Measurements from ENCODE around the gene CELA3A.
"Not testable (repeated sequence)": the region's sequence is repeated elsewhere in the genome, so short reads cannot be mapped to it uniquely, and the experiment has no call there.

Gene CELA3A, protein sequence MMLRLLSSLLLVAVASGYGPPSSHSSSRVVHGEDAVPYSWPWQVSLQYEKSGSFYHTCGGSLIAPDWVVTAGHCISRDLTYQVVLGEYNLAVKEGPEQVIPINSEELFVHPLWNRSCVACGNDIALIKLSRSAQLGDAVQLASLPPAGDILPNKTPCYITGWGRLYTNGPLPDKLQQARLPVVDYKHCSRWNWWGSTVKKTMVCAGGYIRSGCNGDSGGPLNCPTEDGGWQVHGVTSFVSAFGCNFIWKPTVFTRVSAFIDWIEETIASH

DNA sequence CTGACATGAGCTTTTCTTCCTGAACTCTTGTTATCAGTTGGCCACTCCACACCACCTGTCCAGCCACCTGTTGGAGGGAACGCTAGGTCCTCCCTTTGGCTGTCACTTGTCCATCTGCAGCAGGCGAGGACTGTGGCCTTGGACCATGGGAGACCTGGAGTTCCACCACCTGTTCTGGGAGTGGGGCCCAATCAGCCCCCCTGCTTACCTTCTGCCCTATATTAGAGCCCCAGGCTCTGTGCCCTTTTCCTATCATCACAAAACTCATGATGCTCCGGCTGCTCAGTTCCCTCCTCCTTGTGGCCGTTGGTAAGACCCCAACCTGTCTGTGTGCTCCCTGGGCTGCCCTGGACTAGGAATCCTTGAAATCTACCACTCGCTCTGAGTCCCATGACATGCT is at the start of gene CELA3A:
CELA3A (plus strand) TSS at position 249 of the 400 bp plus-strand sequence; CDS start at position 267, 18 bp downstream.
- in situ Hi-C loops (cut with MboI; ENCODE audit: low sequenced_read_pairs) = no loop called here
- no peak for DNase-seq (ENCODE audit: low spot score in 2 of 2)
- Histone ChIP-seq H3K27me3 (ENCODE audit: low read depth) (no peaks in the 10 kb centered on the region), H3K36me3 (replicated peaks) (no peaks in the 10 kb centered on the region), H3K4me1 (no peaks in the 10 kb centered on the region), H3K9me3 (no peaks in the 10 kb centered on the region), H3K4me3 (no peak within 1 kb of the TSS)

GRCh38 chr1:21952786-21953520 is 48.5 kb upstream of the CELA3A start:
- Histone ChIP-seq H3K36me3 (replicated peaks) (no peaks in the 10 kb centered on the region), H3K4me1 (no peaks in the 10 kb centered on the region), H3K9me3 (no peaks in the 10 kb centered on the region), H3K4me3 (no peak overlapping the region), H3K27me3 (ENCODE audit: low read depth) (no peaks in the 10 kb centered on the region)
- in situ Hi-C loops (cut with MboI; ENCODE audit: low sequenced_read_pairs) = loop anchor here (10.0 kb wide), 1 partner anchor 248 kb away; no protein-coding TSS in a partner anchor
- no peak for DNase-seq (ENCODE audit: low spot score in 2 of 2)

DNA sequence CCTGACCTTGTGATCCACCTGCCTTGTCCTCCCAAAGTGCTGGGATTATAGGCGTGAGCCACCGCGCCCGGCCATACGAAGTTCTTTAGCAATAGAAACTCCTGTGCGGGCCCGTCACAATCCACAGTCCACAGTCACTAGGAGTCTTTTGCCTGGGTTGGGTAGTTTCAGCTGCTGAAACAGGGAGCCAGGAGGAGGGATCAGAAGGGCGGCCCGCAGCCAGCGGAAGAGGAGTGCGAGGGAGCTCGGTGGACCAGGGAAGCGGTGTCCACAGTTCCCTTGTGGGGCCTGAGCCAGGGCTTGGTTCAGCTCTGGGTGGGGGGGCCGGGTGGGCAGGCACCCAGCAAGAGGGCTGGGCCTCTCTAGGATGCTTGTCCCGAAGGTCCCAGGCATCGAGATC is 46.4 kb upstream of the CELA3A start:
- Histone ChIP-seq H3K27me3 (ENCODE audit: low read depth) (no peaks in the 10 kb centered on the region), H3K4me3 (no peak overlapping the region), H3K4me1 (no peaks in the 10 kb centered on the region), H3K9me3 (no peaks in the 10 kb centered on the region), H3K36me3 (replicated peaks) (no peaks in the 10 kb centered on the region)
- no peak for DNase-seq (ENCODE audit: low spot score in 2 of 2)
- in situ Hi-C loops (cut with MboI; ENCODE audit: low sequenced_read_pairs) = loop anchor here (10.0 kb wide), 1 partner anchor 250 kb away; no protein-coding TSS in a partner anchor

- no peaks in the 10 kb centered on the region for H3K27me3 ChIP-seq (ENCODE audit: low read depth)
- in situ Hi-C loops (cut with MboI; ENCODE audit: low sequenced_read_pairs) = loop anchor here (10.0 kb wide), 1 partner anchor 251 kb away; no protein-coding TSS in a partner anchor
- no peak overlapping the region for H3K4me3 ChIP-seq
- no peaks in the 10 kb centered on the region for H3K9me3 ChIP-seq
- no peak for DNase-seq (ENCODE audit: low spot score in 2 of 2)
- no peaks in the 10 kb centered on the region for H3K4me1 ChIP-seq
- H3K36me3 ChIP-seq (replicated peaks) = no peaks in the 10 kb centered on the region
Measured at GRCh38 chr1:21955501-21956281, 45.8 kb upstream of the CELA3A start.

GRCh38 chr1:21956720-21957552 is 44.5 kb upstream of the CELA3A start:
- no peaks in the 10 kb centered on the region for H3K27me3 ChIP-seq (ENCODE audit: low read depth)
- no peaks in the 10 kb centered on the region for H3K9me3 ChIP-seq
- no peak for DNase-seq (ENCODE audit: low spot score in 2 of 2)
- H3K4me1 ChIP-seq = no peaks in the 10 kb centered on the region
- in situ Hi-C loops (cut with MboI; ENCODE audit: low sequenced_read_pairs) = loop anchor here (10.0 kb wide), 1 partner anchor 252 kb away; no protein-coding TSS in a partner anchor
- no peaks in the 10 kb centered on the region for H3K36me3 ChIP-seq (replicated peaks)
- H3K4me3 ChIP-seq = no peak overlapping the region

DNA sequence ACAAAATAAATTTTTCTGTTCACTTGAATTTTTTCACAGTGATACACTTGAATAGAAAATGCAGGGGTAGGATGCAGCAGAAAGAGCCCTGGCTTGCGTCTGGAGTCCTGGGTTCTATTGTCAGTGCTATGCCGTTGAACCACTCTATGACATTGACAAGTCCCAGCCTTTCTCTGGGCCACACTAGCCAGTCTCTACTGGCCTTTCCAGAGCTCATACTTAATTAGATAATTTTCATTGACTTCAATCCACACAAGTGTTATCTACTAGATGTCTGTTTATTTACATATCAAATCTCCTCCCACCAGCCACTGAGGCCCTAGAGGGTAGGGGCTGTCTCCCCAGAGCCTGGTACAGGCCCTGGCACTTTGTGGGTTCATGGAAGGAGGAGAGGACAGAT is 40.1 kb upstream of the CELA3A start:
- H3K4me3 ChIP-seq = no peak overlapping the region
- DNase-seq (ENCODE audit: low spot score in 2 of 2) = no peak
- no peaks in the 10 kb centered on the region; the same call in 1 of the 2 replicates for H3K4me1 ChIP-seq
- no peaks in the 10 kb centered on the region for H3K36me3 ChIP-seq (replicated peaks)
- in situ Hi-C loops (cut with MboI; ENCODE audit: low sequenced_read_pairs) = no loop called here
- H3K9me3 ChIP-seq = no peaks in the 10 kb centered on the region
- H3K27me3 ChIP-seq (ENCODE audit: low read depth) = no peaks in the 10 kb centered on the region

- no peak for DNase-seq (ENCODE audit: low spot score in 2 of 2)
- no peaks in the 10 kb centered on the region for H3K9me3 ChIP-seq
- in situ Hi-C loops (cut with MboI; ENCODE audit: low sequenced_read_pairs) = no loop called here
- H3K36me3 ChIP-seq (replicated peaks) = no peaks in the 10 kb centered on the region
- H3K4me3 ChIP-seq = no peak overlapping the region
- H3K4me1 ChIP-seq = no peaks in the 10 kb centered on the region; the same call in 1 of the 2 replicates
- H3K27me3 ChIP-seq (ENCODE audit: low read depth) = no peaks in the 10 kb centered on the region
Measured at GRCh38 chr1:21961799-21962198, 39.7 kb upstream of the CELA3A start.

DNA sequence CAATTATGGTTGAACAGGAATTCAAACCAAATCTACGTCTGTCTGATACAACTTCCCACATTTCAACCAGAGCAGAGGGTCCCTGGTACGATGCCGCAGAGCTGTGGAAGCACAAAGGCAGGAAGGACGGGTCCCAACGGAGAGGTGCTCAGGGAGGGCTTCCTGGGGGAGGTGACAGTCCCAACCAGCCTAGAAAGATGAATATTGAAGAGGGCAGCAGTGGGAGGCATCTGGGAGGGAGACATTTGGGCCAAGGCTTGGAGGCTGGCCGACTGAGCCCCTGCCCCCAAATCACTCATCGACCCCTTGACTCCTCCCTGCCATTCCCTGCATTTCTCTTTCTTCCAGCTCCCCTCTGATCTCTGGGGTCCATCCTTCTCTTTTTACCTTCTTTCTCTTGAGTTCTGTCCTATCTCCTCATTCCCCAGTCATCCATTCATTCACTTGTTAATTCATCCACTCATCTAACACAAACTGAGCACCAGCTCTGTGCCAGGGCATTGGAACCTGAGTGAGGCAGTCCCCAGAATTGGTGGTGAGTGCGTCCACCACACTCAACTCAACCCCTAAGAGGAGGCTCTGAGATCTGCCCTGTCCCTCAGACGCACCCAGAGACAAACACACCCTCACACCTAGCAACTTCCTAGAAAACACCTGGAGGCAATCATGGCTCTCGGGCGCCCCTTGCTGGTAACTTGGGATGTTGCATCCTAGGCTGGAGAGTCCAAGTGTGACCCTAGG is 37.8 kb upstream of the CELA3A start:
- Histone ChIP-seq H3K4me1 (no peaks in the 10 kb centered on the region; the same call in 1 of the 2 replicates), H3K9me3 (no peaks in the 10 kb centered on the region), H3K36me3 (replicated peaks) (no peaks in the 10 kb centered on the region), H3K27me3 (ENCODE audit: low read depth) (no peaks in the 10 kb centered on the region), H3K4me3 (no peak overlapping the region)
- in situ Hi-C loops (cut with MboI; ENCODE audit: low sequenced_read_pairs) = no loop called here
- DNase-seq (ENCODE audit: low spot score in 2 of 2) = peak; percentile 31 to 87

DNA sequence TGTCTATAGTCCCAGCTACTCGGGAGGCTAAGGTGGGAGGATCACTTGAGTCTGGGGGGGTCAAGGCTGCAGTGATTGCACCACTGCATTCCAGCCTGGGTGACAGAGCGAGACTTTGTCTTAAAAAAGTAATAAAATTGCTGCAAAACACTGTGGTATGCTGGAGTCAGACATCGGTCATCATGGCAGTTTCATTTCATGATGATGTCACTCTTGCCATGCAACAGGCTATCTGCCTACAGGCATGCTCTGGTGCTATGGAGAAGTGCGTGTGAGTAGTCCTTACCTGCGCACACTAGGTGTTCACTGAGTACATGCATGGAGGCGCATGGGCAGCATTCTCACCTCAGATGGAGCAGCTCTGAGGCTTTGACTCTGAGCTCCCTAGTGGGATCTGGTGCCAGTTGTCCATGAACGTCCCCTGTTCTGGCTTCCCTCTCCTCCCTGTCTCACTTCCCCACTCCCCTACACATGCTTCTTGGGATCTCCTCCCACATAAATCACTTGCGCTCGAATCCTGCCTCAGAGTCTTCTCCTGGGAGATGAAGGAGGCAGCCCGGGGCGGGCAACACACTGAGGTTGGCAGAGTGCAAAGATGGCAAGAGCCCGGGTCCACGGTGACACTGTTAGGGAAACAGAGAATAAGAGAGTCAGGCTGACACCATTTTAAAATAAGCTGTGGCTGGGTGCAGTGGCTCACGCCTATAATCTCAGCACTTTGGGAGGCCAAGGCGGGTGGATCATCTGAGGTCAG is 35.0 kb upstream of the CELA3A start:
- no peak for DNase-seq (ENCODE audit: low spot score in 2 of 2)
- Histone ChIP-seq H3K9me3 (no peaks in the 10 kb centered on the region), H3K4me1 (no peaks in the 10 kb centered on the region; the same call in 1 of the 2 replicates), H3K4me3 (no peak overlapping the region), H3K27me3 (ENCODE audit: low read depth) (no peaks in the 10 kb centered on the region), H3K36me3 (replicated peaks) (no peaks in the 10 kb centered on the region)
- in situ Hi-C loops (cut with MboI; ENCODE audit: low sequenced_read_pairs) = no loop called here

- H3K4me1 ChIP-seq; H3K9me3 ChIP-seq; in situ Hi-C loops (cut with MboI; ENCODE audit: low sequenced_read_pairs); H3K27me3 ChIP-seq (ENCODE audit: low read depth); DNase-seq (ENCODE audit: low spot score in 2 of 2); H3K36me3 ChIP-seq (replicated peaks); H3K4me3 ChIP-seq: not testable (repeated sequence)
Measured at GRCh38 chr1:21967216-21967615, 34.2 kb upstream of the CELA3A start.

DNA sequence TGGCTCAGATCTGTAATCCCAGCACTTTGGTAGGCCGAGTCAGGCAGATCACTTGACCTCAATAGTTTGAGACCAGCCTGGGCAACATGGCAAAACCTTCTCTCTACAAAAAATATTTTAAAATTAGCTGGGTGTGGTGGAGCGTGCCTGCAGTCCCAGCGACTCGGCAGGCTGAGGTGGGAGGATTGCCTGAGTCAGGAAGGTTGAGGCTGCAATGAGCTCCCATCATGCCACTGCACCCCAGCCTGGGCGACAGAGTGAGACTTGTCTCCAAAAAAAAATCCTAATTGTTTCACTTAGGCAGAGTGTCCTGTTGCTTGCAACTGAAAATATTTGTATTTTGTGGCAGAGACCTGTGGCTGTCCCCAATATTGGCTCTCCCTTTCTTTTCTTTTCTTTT is 32.4 kb upstream of the CELA3A start:
- H3K9me3 ChIP-seq; H3K4me1 ChIP-seq; H3K36me3 ChIP-seq (replicated peaks); H3K27me3 ChIP-seq (ENCODE audit: low read depth); in situ Hi-C loops (cut with MboI; ENCODE audit: low sequenced_read_pairs); H3K4me3 ChIP-seq; DNase-seq (ENCODE audit: low spot score in 2 of 2): not testable (repeated sequence)

DNA sequence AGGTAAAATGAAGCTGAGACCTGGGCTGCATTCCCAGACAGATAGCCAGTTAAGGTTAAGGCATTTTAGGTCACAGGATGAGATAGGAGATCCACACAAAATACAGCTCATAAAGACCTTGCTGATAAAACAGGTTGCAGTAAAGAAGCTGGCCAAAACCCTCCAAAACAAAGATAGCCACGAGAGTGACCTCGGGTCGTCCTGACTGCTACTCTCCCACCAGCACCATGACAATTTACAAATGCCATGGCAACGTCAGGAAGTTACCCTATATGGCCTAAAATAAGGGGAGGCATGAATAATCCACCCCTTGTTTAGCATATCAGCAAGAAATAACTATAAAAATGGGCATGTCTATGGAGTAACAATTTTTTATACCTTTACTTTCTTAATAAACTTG is 30.9 kb upstream of the CELA3A start:
- DNase-seq (ENCODE audit: low spot score in 2 of 2); H3K27me3 ChIP-seq (ENCODE audit: low read depth); H3K4me3 ChIP-seq; H3K36me3 ChIP-seq (replicated peaks); H3K9me3 ChIP-seq; H3K4me1 ChIP-seq; in situ Hi-C loops (cut with MboI; ENCODE audit: low sequenced_read_pairs): not testable (repeated sequence)
